HCT116 (cell line): ENCODE measurements around the gene SPATA31E1. TPM values are rescaled to one million over a fixed set of nuclear protein-coding genes. Genes with fewer than 3 reads are reported as not detected.
"Not testable (repeated sequence)": the region's sequence is repeated elsewhere in the genome, so short reads cannot be mapped to it uniquely, and the experiment has no call there.

Source experiments
- ATAC-seq: fragments of 200-7000 bp; cut with Tn5 transposase; 2 replicates; pipeline ENCODE4 v1.9.1; 2020; ENCODE audit warnings: mild to moderate bottlenecking, moderate library complexity
- BruUV-seq: library from RNA; stranded (reverse); fragments of 400-500 nt; replicated peaks from 2 replicates; lab custom pipeline; 2021; lab: Mats Ljungman, UMichigan
- CTCF ChIA-PET: fragments of 300-600 bp; sonication (Branson Sonifier 250); formaldehyde crosslinking; loops from one replicate; lab custom pipeline; 2021; ENCODE audit warnings: antibody characterized with exemption; lab: Charles Lee
- POLR2A ChIA-PET: fragments of 300-600, 350-600 bp; sonication (Branson Sonifier 250); formaldehyde crosslinking; loops from one replicate; lab custom pipeline; 2021; ENCODE audit warnings: antibody characterized with exemption; lab: Charles Lee
- RAD21 ChIA-PET, 2 experiments: fragments of 300-600 bp; sonication (Branson Sonifier 250); formaldehyde crosslinking; loops; one replicate each; lab custom pipeline; 2023; ENCODE audit warnings: low total read pairs in 2 of 2; ENCODE audit not compliant: uncharacterized antibody in 2 of 2, unreplicated experiment in 2 of 2, low non-redundant PET in 1 of 2; lab: Charles Lee
- DNase-seq: peaks from one replicate; pipeline ENCODE4 v3.0.0-alpha.2; 2010; ENCODE audit warnings: low read depth, low spot score
- H2AFZ ChIP-seq: fragments of 200-600 bp; shearing (Covaris generic), sonication (generic); 2 replicates; pipeline ENCODE4 v1.6.1; 2017; ENCODE audit warnings: low read depth, mixed run types, mixed read lengths, antibody characterized with exemption, low read length; ENCODE audit not compliant: poor library complexity, severe bottlenecking
- H3K27ac ChIP-seq: 2 replicates; pipeline ENCODE4 v1.5.1; 2012; ENCODE audit warnings: low read depth, low read length
- H3K27me3 ChIP-seq: fragments of 200-600 bp; sonication (generic); 2 replicates; pipeline ENCODE4 v1.6.1; 2016; ENCODE audit warnings: mixed run types, low read length, mixed read lengths; ENCODE audit not compliant: insufficient read depth
- H3K36me3 ChIP-seq, 2 experiments: fragments of 200-500 bp in 1 of 2; fragments of 200-600 bp in 1 of 2; sonication (Bioruptor generic) in 1 of 2; sonication (generic) in 1 of 2; 2 replicates each; pipeline versions ENCODE4 v1.5.1 to v1.6.1; 2014 to 2016; ENCODE audit warnings: low read length in 2 of 2, inconsistent platforms in 1 of 2, mixed read lengths in 1 of 2, mixed run types in 1 of 2; ENCODE audit not compliant: insufficient read depth in 2 of 2, control insufficient read depth in 1 of 2
- H3K4me1 ChIP-seq, 2 experiments: fragments of 200-600 bp in 1 of 2; sonication (generic) in 1 of 2; 2 replicates each; pipeline versions ENCODE4 v1.5.1 to v1.6.1; 2012 to 2017; ENCODE audit warnings: low read length in 2 of 2, inconsistent platforms in 1 of 2, mild to moderate bottlenecking in 1 of 2, mixed read lengths in 1 of 2, mixed run types in 1 of 2, moderate library complexity in 1 of 2; ENCODE audit not compliant: insufficient read depth in 2 of 2, control insufficient read depth in 1 of 2
- H3K4me2 ChIP-seq: fragments of 200-600 bp; sonication (generic); 2 replicates; pipeline ENCODE4 v1.6.1; 2017; ENCODE audit warnings: mixed run types, low read length, mixed read lengths
- H3K4me3 ChIP-seq, 2 experiments: fragments of 200-600 bp in 1 of 2; sonication (generic) in 1 of 2; replicated peaks in 1 of 2; 2 replicates each; pipeline ENCODE4 v1.5.1; 2011 to 2016; ENCODE audit warnings: low read length in 2 of 2, control low read depth in 1 of 2, low read depth in 1 of 2, mild to moderate bottlenecking in 1 of 2, mixed read lengths in 1 of 2, mixed run types in 1 of 2
- H3K79me2 ChIP-seq: fragments of 200-600 bp; sonication (generic); 2 replicates; pipeline ENCODE4 v1.6.1; 2017; ENCODE audit warnings: mild to moderate bottlenecking, mixed run types, low read length, moderate library complexity, mixed read lengths; ENCODE audit not compliant: insufficient read depth
- H3K9ac ChIP-seq: fragments of 200-600 bp; sonication (generic); 2 replicates; pipeline ENCODE4 v1.6.1; 2016; ENCODE audit warnings: low read length, mixed read lengths
- H3K9me2 ChIP-seq: fragments of 200-600 bp; sonication (generic), shearing (Covaris generic); 2 replicates; pipeline ENCODE4 v1.6.1; 2017; ENCODE audit warnings: mixed run types, mild to moderate bottlenecking, moderate library complexity; ENCODE audit not compliant: insufficient read depth
- H3K9me3 ChIP-seq, 2 experiments: fragments of 200-500 bp in 1 of 2; fragments of 200-600 bp in 1 of 2; sonication (Bioruptor generic) in 1 of 2; sonication (generic) in 1 of 2; 2 replicates each; pipeline ENCODE4 v1.6.1; 2014 to 2017; ENCODE audit warnings: low read length in 2 of 2, mixed read lengths in 2 of 2, inconsistent platforms in 1 of 2, low read depth in 1 of 2, mild to moderate bottlenecking in 1 of 2, mixed run types in 1 of 2, moderate library complexity in 1 of 2; ENCODE audit not compliant: control insufficient read depth in 1 of 2, insufficient read depth in 1 of 2
- H4K20me1 ChIP-seq: fragments of 200-600 bp; sonication (generic), shearing (Covaris generic); 2 replicates; pipeline ENCODE4 v1.6.1; 2017; ENCODE audit warnings: mixed run types, mild to moderate bottlenecking, moderate library complexity; ENCODE audit not compliant: insufficient read depth
- CTCF ChIP-seq, 3 experiments: fragments of 200-600 bp in 1 of 3; sonication (generic) in 1 of 3; IDR thresholded peaks in 2 of 3; conservative IDR thresholded peaks in 1 of 3; 2 replicates each; pipeline ENCODE4 v1.5.1; 2012 to 2017; ENCODE audit warnings: low read depth in 2 of 3, low read length in 2 of 3, antibody characterized with exemption in 1 of 3, borderline replicate concordance in 1 of 3, control low read depth in 1 of 3, mild to moderate bottlenecking in 1 of 3, mixed read lengths in 1 of 3, mixed run types in 1 of 3, moderate library complexity in 1 of 3; ENCODE audit not compliant: insufficient read depth in 1 of 3
- ELF1 ChIP-seq: IDR thresholded peaks from 2 replicates; pipeline ENCODE4 v1.6.1; 2012; ENCODE audit warnings: low read depth, borderline replicate concordance
- EZH2 ChIP-seq: fragments of 200-600 bp; sonication (generic); IDR thresholded peaks from 2 replicates; pipeline ENCODE4 v1.6.1; 2017; ENCODE audit warnings: antibody characterized with exemption, mixed run types
- SIN3A ChIP-seq: IDR thresholded peaks from 2 replicates; pipeline ENCODE4 v1.6.1; 2012; ENCODE audit warnings: low read depth
- SRF ChIP-seq: IDR thresholded peaks from 2 replicates; pipeline ENCODE4 v1.6.1; 2012; ENCODE audit warnings: low read depth
- ZBTB33 ChIP-seq: IDR thresholded peaks from 2 replicates; pipeline ENCODE4 v1.6.1; 2011; ENCODE audit warnings: mild to moderate bottlenecking, low read length, moderate library complexity; ENCODE audit not compliant: insufficient replicate concordance; ENCODE audit errors: extremely low read depth
- ZFX ChIP-seq: fragments of 450-650 bp; IDR thresholded peaks from 2 replicates; pipeline ENCODE4 v1.6.1; 2017
- ZNF274 ChIP-seq: fragments of 200-500 bp; sonication (Bioruptor generic); IDR thresholded peaks from 2 replicates; pipeline ENCODE4 v1.6.1; 2014; ENCODE audit warnings: mild to moderate bottlenecking, low read depth, low read length, inconsistent platforms
- intact Hi-C: fragments of 100-400 bp; cut with micrococcal nuclease; formaldehyde crosslinking; loops from 2 replicates; pipeline ENCODE4 v1.10.0; 2022
- total RNA-seq: library from RNA; stranded (reverse); gene quantifications from one replicate; pipeline ENCODE4 v1.2.1, GENCODE V29; 2021; ENCODE audit not compliant: unreplicated experiment

SPATA31E1 gene
- total RNA-seq, 1 experiment from 2014 or later = not detected

- BruUV-seq = no TSS peak
- Histone ChIP-seq H3K36me3 (no peaks in the 10 kb centered on the region), H3K9ac (no peak overlapping the region), H3K4me2 (no peak overlapping the region), H4K20me1 (no peaks in the 10 kb centered on the region), H3K27me3 (no peaks in the 10 kb centered on the region), H3K27ac (no peak overlapping the region), H3K79me2 (no peaks in the 10 kb centered on the region), H3K9me3 (no peaks in the 10 kb centered on the region), H2AFZ (no peak overlapping the region), H3K4me3 (no peak overlapping the region), H3K4me1 (no peaks in the 10 kb centered on the region), H3K9me2 (no peaks in the 10 kb centered on the region)
- ChIA-PET CTCF (no interaction called here), POLR2A (no interaction called here), RAD21 (no interaction called here)
- TF ChIP-seq ZBTB33 = no peak
- TF ChIP-seq EZH2 = no peak
- no peak for TF ChIP-seq SRF
- no peak for TF ChIP-seq ZNF274
- TF ChIP-seq SIN3A = no peak
- no peak for TF ChIP-seq CTCF (IDR thresholded peaks at IDR 0.05 in 2 of 3, conservative IDR thresholded peaks at IDR 0.05 in 1 of 3; ENCODE audit: borderline replicate concordance in 1 of 3, insufficient read depth in 1 of 3, low read depth in 2 of 3, low read length in 2 of 3)
- TF ChIP-seq ELF1 = no peak
- no peak for TF ChIP-seq ZFX
- DNase-seq (no peak), ATAC-seq (no peak)
- intact Hi-C loops = no loop called here
Observed at GRCh38 chr9:87844506-87844905, 38.2 kb upstream of the SPATA31E1 start.

- H3K4me2 ChIP-seq, ATAC-seq, RAD21 ChIA-PET, H3K4me3 ChIP-seq, H2AFZ ChIP-seq, intact Hi-C loops, BruUV-seq, H3K27ac ChIP-seq, H3K4me1 ChIP-seq, H3K9ac ChIP-seq, H3K79me2 ChIP-seq, POLR2A ChIA-PET, H3K9me3 ChIP-seq, DNase-seq, H3K36me3 ChIP-seq, H4K20me1 ChIP-seq, H3K9me2 ChIP-seq, H3K27me3 ChIP-seq, CTCF ChIA-PET: not testable (repeated sequence)
Observed at GRCh38 chr9:87847817-87848216, 34.9 kb upstream of the SPATA31E1 start.
